ENCODE data around the gene ACSS2. TPM values are rescaled to one million over a fixed set of nuclear protein-coding genes. Genes with fewer than 3 reads are reported as not detected.

The ACSS2 gene
- total RNA-seq, 4 donors from 2014 or later: 158 to 473 (median 267) TPM

- H3K36me3 ChIP-seq: no peaks in the 10 kb centered on the region
- H3K27me3 ChIP-seq: no peaks in the 10 kb centered on the region
- DNase-seq: no peak
- H3K27ac ChIP-seq: no peak overlapping the region
- no peak overlapping the region for H3K4me3 ChIP-seq
- no peaks in the 10 kb centered on the region for H3K9me3 ChIP-seq
- no peaks in the 10 kb centered on the region for H3K4me1 ChIP-seq
- no peak for TF ChIP-seq POLR2A (IDR thresholded peaks at IDR 0.05)
- TF ChIP-seq CTCF (IDR thresholded peaks at IDR 0.05): no peak
These were observed 97.8 kb downstream of the ACSS2 start for GRCh38 chr20:34974246-34974645.

DNA sequence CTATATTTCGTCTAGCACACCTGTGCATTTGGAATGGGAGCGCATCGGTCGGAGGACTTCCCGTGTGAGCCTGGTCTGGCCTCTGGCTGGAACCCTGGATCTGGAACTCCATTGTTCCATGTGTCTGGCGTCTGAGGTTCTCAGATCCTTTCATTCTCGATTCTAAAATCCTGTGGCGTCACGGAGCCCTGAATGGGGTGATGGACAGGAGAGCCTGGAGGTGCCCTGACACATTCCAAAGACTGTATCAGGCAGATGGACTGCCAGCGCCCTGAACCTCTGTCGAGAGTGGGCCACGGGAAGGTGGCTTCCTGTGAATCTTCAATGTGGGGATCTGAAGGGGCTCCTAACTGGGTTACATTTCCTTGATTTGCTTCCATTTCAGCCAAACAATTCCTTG is 99.9 kb downstream of the ACSS2 start:
- no peak for DNase-seq
- Histone ChIP-seq H3K27me3 (no peaks in the 10 kb centered on the region), H3K9me3 (no peaks in the 10 kb centered on the region), H3K4me1 (no peaks in the 10 kb centered on the region), H3K36me3 (no peaks in the 10 kb centered on the region), H3K27ac (no peak overlapping the region), H3K4me3 (no peak overlapping the region)
- TF ChIP-seq CTCF (IDR thresholded peaks at IDR 0.05) (no peak), POLR2A (IDR thresholded peaks at IDR 0.05) (no peak)

Other genes with a start within 250 kb of the ACSS2 start
- 10 to 100 TPM in 3 of 4 donors, 1 to 10 TPM in 1; 6.6 to 29.5 (median 18.4) TPM for gene PIGU, start 199.5 kb upstream of the ACSS2 start, total RNA-seq
- gene TP53INP2, start 172.3 kb upstream of the ACSS2 start, total RNA-seq: 10 to 100 TPM; 16.5 to 43.0 (median 34.4) TPM
- gene NCOA6, start 51.0 kb upstream of the ACSS2 start, total RNA-seq: 10 to 100 TPM; 33.8 to 58.4 (median 49.5) TPM
- gene GGT7, start 3.8 kb upstream of the ACSS2 start, total RNA-seq: 10 to 100 TPM; 22.3 to 40.6 (median 31.8) TPM
- gene GSS, start 79.2 kb downstream of the ACSS2 start, total RNA-seq: 10 to 100 TPM; 58.0 to 95.6 (median 84.6) TPM
- 1 to 10 TPM in 3 of 4 donors, under 1 TPM in 1; 0.40 to 2.0 (median 1.4) TPM for gene MYH7B, start 79.3 kb downstream of the ACSS2 start, total RNA-seq
- gene TRPC4AP, start 216.2 kb downstream of the ACSS2 start, total RNA-seq: 100 to 1,000 TPM in 1 of 4 donors, 10 to 100 TPM in 3; 62.7 to 101 (median 80.8) TPM

Measured in Peyer's patch (tissue), 4 donors.